Loucy (cell line): ENCODE results near the gene IQCN.

Experiments
- H2AFZ ChIP-seq: fragments of 200-600 bp; sonication (generic); 2 replicates; pipeline ENCODE4 v1.6.0; 2016; ENCODE audit warnings: antibody characterized with exemption, mild to moderate bottlenecking, low read length, moderate library complexity
- H3F3A ChIP-seq: fragments of 200-600 bp; 2 replicates; pipeline ENCODE4 v1.6.0; 2016; ENCODE audit warnings: antibody characterized with exemption, low read depth, mild to moderate bottlenecking
- H3K27me3 ChIP-seq: fragments of 200-600 bp; sonication (generic); 2 replicates; pipeline ENCODE4 v1.6.1; 2014; ENCODE audit warnings: low read length, mild to moderate bottlenecking; ENCODE audit not compliant: insufficient read depth, poor library complexity, severe bottlenecking
- H3K36me3 ChIP-seq: fragments of 200-600 bp; sonication (generic); 2 replicates; pipeline ENCODE4 v1.6.1; 2016; ENCODE audit warnings: low read length; ENCODE audit not compliant: insufficient read depth
- H3K4me1 ChIP-seq: fragments of 200-600 bp; sonication (generic); 2 replicates; pipeline ENCODE4 v1.5.1; 2014; ENCODE audit warnings: low read length, mild to moderate bottlenecking; ENCODE audit not compliant: insufficient read depth, poor library complexity, severe bottlenecking
- H3K4me2 ChIP-seq: fragments of 200-600 bp; sonication (generic); 2 replicates; pipeline ENCODE4 v1.6.0; 2014; ENCODE audit warnings: antibody characterized with exemption, low read length, low read depth, mild to moderate bottlenecking; ENCODE audit not compliant: poor library complexity, severe bottlenecking
- H3K4me3 ChIP-seq: fragments of 200-600 bp; sonication (generic); 2 replicates; pipeline ENCODE4 v1.5.1; 2014; ENCODE audit warnings: low read length, mild to moderate bottlenecking, mixed read lengths; ENCODE audit not compliant: poor library complexity, severe bottlenecking
- H3K79me2 ChIP-seq: fragments of 200-600 bp; sonication (generic); 2 replicates; pipeline ENCODE4 v1.6.1; 2014; ENCODE audit warnings: low read length; ENCODE audit not compliant: insufficient read depth
- H3K9ac ChIP-seq: fragments of 200-600 bp; sonication (generic); 2 replicates; pipeline ENCODE4 v1.6.0; 2014; ENCODE audit warnings: mild to moderate bottlenecking, low read depth, low read length, moderate library complexity; ENCODE audit not compliant: poor library complexity, severe bottlenecking
- H3K9me2 ChIP-seq: fragments of 200-600 bp; sonication (generic); replicated peaks from 2 replicates; pipeline ENCODE4 v1.6.1; 2016; ENCODE audit warnings: low read depth, low read length, mixed read lengths
- H3K9me3 ChIP-seq: fragments of 200-600 bp; sonication (generic); 2 replicates; pipeline ENCODE4 v1.6.1; 2014; ENCODE audit warnings: mild to moderate bottlenecking, antibody characterized with exemption, low read length, low read depth; ENCODE audit not compliant: insufficient read depth
- H4K20me1 ChIP-seq: fragments of 200-600 bp; sonication (generic); 2 replicates; pipeline ENCODE4 v1.6.0; 2014; ENCODE audit warnings: antibody characterized with exemption, low read length, mild to moderate bottlenecking; ENCODE audit not compliant: insufficient read depth, poor library complexity, severe bottlenecking
- CTCF ChIP-seq: fragments of 200-600 bp; sonication (generic); conservative IDR thresholded peaks from 2 replicates; pipeline ENCODE4 v1.5.1; 2014; ENCODE audit warnings: mild to moderate bottlenecking, antibody characterized with exemption, low read length
- EZH2phosphoT487 ChIP-seq: fragments of 200-600 bp; IDR thresholded peaks from 2 replicates; pipeline ENCODE4 v1.6.1; 2018; ENCODE audit warnings: antibody characterized with exemption, mild to moderate bottlenecking, moderate library complexity, borderline replicate concordance

IQCN gene

GRCh38 chr19:18321734-18322102 is 47.5 kb upstream of the IQCN start:
- Histone ChIP-seq H3K36me3 (no peaks in the 10 kb centered on the region), H3K4me1 (peaks cover 60% of the 10 kb centered on the region), H3F3A (peaks cover 15% of the 10 kb centered on the region), H3K27me3 (no peaks in the 10 kb centered on the region), H3K9ac (peak overlapping the region; percentile 100), H3K9me3 (no peaks in the 10 kb centered on the region), H3K4me3 (peak overlapping the region; percentile 89), H2AFZ (no peak overlapping the region), H4K20me1 (peaks cover 3% of the 10 kb centered on the region), H3K4me2 (peak overlapping the region; percentile 99), H3K9me2 (no peaks in the 10 kb centered on the region), H3K79me2 (peaks cover 47% of the 10 kb centered on the region)
- no peak for TF ChIP-seq CTCF
- TF ChIP-seq EZH2phosphoT487 = no peak

GRCh38 chr19:18320865-18321733 is 46.8 kb upstream of the IQCN start:
- Histone ChIP-seq H3K27me3 (no peaks in the 10 kb centered on the region), H3K36me3 (no peaks in the 10 kb centered on the region), H2AFZ (no peak overlapping the region), H3K9ac (peak overlapping the region; percentile 100), H4K20me1 (peaks cover 3% of the 10 kb centered on the region), H3K4me1 (peaks cover 66% of the 10 kb centered on the region), H3K4me3 (peak overlapping the region; percentile 89), H3K79me2 (peaks cover 53% of the 10 kb centered on the region), H3K9me2 (no peaks in the 10 kb centered on the region), H3F3A (peaks cover 15% of the 10 kb centered on the region), H3K9me3 (no peaks in the 10 kb centered on the region), H3K4me2 (peak overlapping the region; percentile 99)
- TF ChIP-seq CTCF (no peak), EZH2phosphoT487 (no peak)

GRCh38 chr19:18319591-18320135 is 45.4 kb upstream of the IQCN start:
- H3K4me3 ChIP-seq = peak overlapping the region; percentile 30
- H3K9me2 ChIP-seq = no peaks in the 10 kb centered on the region
- H3F3A ChIP-seq = peaks cover 18% of the 10 kb centered on the region
- H3K9me3 ChIP-seq = no peaks in the 10 kb centered on the region
- H4K20me1 ChIP-seq = peaks cover 3% of the 10 kb centered on the region
- H3K79me2 ChIP-seq = peaks cover 56% of the 10 kb centered on the region
- TF ChIP-seq CTCF = no peak
- TF ChIP-seq EZH2phosphoT487 = no peak
- peak overlapping the region; percentile 100 for H3K9ac ChIP-seq
- peaks cover 76% of the 10 kb centered on the region for H3K4me1 ChIP-seq
- H3K4me2 ChIP-seq = peak overlapping the region; percentile 99
- no peaks in the 10 kb centered on the region for H3K27me3 ChIP-seq
- H2AFZ ChIP-seq = no peak overlapping the region
- no peaks in the 10 kb centered on the region for H3K36me3 ChIP-seq
